Loucy (cell line): ENCODE data around the gene PMFBP1.

Source experiments
- EZH2phosphoT487 ChIP-seq: fragments of 200-600 bp; IDR thresholded peaks from 2 replicates; pipeline ENCODE4 v1.6.1; 2018; ENCODE audit warnings: antibody characterized with exemption, mild to moderate bottlenecking, moderate library complexity, borderline replicate concordance
- TF ChIP-seq, protein P1 (sequence below): fragments of 200-600 bp; sonication (generic); conservative IDR thresholded peaks from 2 replicates; pipeline ENCODE4 v1.5.1; 2014; ENCODE audit warnings: mild to moderate bottlenecking, antibody characterized with exemption, low read length

DNA sequence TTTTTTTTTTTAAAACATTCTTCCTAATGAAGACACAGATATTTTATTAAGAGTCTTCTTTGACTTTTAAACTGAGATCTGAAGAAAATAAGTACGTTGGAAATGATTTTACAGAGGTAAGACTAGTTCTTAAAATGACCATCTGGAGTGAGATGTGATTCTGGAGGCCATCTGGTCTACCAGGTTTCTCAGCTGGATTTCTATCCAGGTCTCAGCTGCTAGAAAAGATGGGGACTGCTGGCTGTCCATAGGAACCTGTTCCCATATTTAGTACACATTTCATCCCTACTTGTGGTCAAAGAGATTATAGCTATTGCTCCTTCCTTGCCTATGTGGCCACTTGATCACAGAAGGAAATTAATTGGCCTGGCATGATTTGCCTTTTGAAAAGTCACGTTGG is 12.2 kb downstream of the PMFBP1 start:
- TF ChIP-seq, protein P1, sequence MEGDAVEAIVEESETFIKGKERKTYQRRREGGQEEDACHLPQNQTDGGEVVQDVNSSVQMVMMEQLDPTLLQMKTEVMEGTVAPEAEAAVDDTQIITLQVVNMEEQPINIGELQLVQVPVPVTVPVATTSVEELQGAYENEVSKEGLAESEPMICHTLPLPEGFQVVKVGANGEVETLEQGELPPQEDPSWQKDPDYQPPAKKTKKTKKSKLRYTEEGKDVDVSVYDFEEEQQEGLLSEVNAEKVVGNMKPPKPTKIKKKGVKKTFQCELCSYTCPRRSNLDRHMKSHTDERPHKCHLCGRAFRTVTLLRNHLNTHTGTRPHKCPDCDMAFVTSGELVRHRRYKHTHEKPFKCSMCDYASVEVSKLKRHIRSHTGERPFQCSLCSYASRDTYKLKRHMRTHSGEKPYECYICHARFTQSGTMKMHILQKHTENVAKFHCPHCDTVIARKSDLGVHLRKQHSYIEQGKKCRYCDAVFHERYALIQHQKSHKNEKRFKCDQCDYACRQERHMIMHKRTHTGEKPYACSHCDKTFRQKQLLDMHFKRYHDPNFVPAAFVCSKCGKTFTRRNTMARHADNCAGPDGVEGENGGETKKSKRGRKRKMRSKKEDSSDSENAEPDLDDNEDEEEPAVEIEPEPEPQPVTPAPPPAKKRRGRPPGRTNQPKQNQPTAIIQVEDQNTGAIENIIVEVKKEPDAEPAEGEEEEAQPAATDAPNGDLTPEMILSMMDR = no peak
- TF ChIP-seq EZH2phosphoT487 = no peak
